ENCODE data around the gene HTR4.
"Not testable (repeated sequence)": the region's sequence is repeated elsewhere in the genome, so short reads cannot be mapped to it uniquely, and the experiment has no call there.

HTR4 gene

DNA sequence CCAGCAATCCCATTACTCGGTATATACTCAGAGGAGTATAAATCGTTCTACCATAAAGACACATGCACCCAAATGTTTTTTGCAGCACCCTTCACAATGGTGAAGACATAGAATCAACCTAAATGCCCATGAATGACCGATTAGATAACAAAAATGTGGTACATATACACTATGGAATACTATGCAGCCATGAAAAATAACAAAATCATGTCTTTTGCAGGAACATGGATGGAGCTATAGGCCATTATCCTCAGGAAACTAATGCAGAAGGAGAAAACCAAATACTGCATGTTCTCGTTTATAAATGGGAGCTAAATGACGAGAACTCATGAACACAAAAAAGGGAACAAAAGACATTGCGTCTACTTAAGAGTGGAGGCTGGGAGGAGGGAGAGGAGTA, 114.5 kb downstream of the HTR4 start:
- Histone ChIP-seq H3K4ac (ENCODE audit: low read depth, low read length) (no peak overlapping the region), H3K4me2 (ENCODE audit: low read length) (no peak overlapping the region), H3K4me3 (ENCODE audit: low read length) (no peak overlapping the region), H3K23ac (ENCODE audit: low read length) (no peak overlapping the region), H3K27me3 (ENCODE audit: insufficient read depth, low read length, poor library complexity) (no peaks in the 10 kb centered on the region), H3K9ac (ENCODE audit: low read length) (no peak overlapping the region), H4K5ac (ENCODE audit: low read length) (no peak overlapping the region), H3K79me2 (ENCODE audit: control insufficient read depth, insufficient read depth, low read length) (no peaks in the 10 kb centered on the region), H4K8ac (ENCODE audit: low read depth, low read length) (no peak overlapping the region), H3K36me3 (ENCODE audit: control insufficient read depth, insufficient read depth, low read length) (no peaks in the 10 kb centered on the region), H2BK5ac (ENCODE audit: low read length) (no peak overlapping the region), H3K79me1 (ENCODE audit: low read length) (no peaks in the 10 kb centered on the region), H3K18ac (ENCODE audit: low read length) (no peak overlapping the region), H3K4me1 (ENCODE audit: control insufficient read depth, low read depth, low read length) (no peaks in the 10 kb centered on the region), H3K27ac (ENCODE audit: low read depth, low read length) (no peak overlapping the region), H2AK5ac (ENCODE audit: low read length) (no peak overlapping the region), H2BK15ac (replicated peaks; ENCODE audit: low read depth) (no peak overlapping the region), H2BK120ac (ENCODE audit: low read depth, low read length) (no peak overlapping the region), H3K56ac (ENCODE audit: low read length) (no peak overlapping the region)
- no CpG with 5 or more reads among the region's 6 CpGs for WGBS (ENCODE audit: extremely low coverage, insufficient coverage, low lambda C conversion rate)
- DNase-seq = no peak

GRCh38 chr5:148535190-148535589, 119.1 kb downstream of the HTR4 start:
- WGBS (ENCODE audit: extremely low coverage, insufficient coverage, low lambda C conversion rate) = no CpG with 5 or more reads among the region's 1 CpG
- H3K18ac ChIP-seq (ENCODE audit: low read length) = no peak overlapping the region
- H2BK15ac ChIP-seq (replicated peaks; ENCODE audit: low read depth) = no peak overlapping the region
- H2BK5ac ChIP-seq (ENCODE audit: low read length) = no peak overlapping the region
- H3K56ac ChIP-seq (ENCODE audit: low read length) = no peak overlapping the region
- no peak overlapping the region for H3K4me2 ChIP-seq (ENCODE audit: low read length)
- DNase-seq = no peak
- H3K23ac ChIP-seq (ENCODE audit: low read length) = no peak overlapping the region
- H4K5ac ChIP-seq (ENCODE audit: low read length) = no peak overlapping the region
- no peaks in the 10 kb centered on the region for H3K79me1 ChIP-seq (ENCODE audit: low read length)
- H3K36me3 ChIP-seq (ENCODE audit: control insufficient read depth, insufficient read depth, low read length) = no peaks in the 10 kb centered on the region
- H3K9ac ChIP-seq (ENCODE audit: low read length) = no peak overlapping the region
- H2AK5ac ChIP-seq (ENCODE audit: low read length) = no peak overlapping the region
- H3K4me3 ChIP-seq (ENCODE audit: low read length) = no peak overlapping the region
- no peaks in the 10 kb centered on the region for H3K4me1 ChIP-seq (ENCODE audit: control insufficient read depth, low read depth, low read length)
- H3K4ac ChIP-seq (ENCODE audit: low read depth, low read length) = no peak overlapping the region
- H3K27ac ChIP-seq (ENCODE audit: low read depth, low read length) = no peak overlapping the region
- H3K79me2 ChIP-seq (ENCODE audit: control insufficient read depth, insufficient read depth, low read length) = no peaks in the 10 kb centered on the region
- no peak overlapping the region for H2BK120ac ChIP-seq (ENCODE audit: low read depth, low read length)
- H3K27me3 ChIP-seq (ENCODE audit: insufficient read depth, low read length, poor library complexity) = no peaks in the 10 kb centered on the region
- H4K8ac ChIP-seq (ENCODE audit: low read depth, low read length) = no peak overlapping the region

- H3K9ac ChIP-seq (ENCODE audit: low read length) = no peak overlapping the region
- no peak overlapping the region for H3K18ac ChIP-seq (ENCODE audit: low read length)
- H3K79me2 ChIP-seq (ENCODE audit: control insufficient read depth, insufficient read depth, low read length) = no peaks in the 10 kb centered on the region
- DNase-seq = no peak
- H3K4me3 ChIP-seq (ENCODE audit: low read length) = no peak overlapping the region
- no peaks in the 10 kb centered on the region for H3K79me1 ChIP-seq (ENCODE audit: low read length)
- no peak overlapping the region for H3K27ac ChIP-seq (ENCODE audit: low read depth, low read length)
- no peak overlapping the region for H4K8ac ChIP-seq (ENCODE audit: low read depth, low read length)
- H2BK120ac ChIP-seq (ENCODE audit: low read depth, low read length) = no peak overlapping the region
- H3K23ac ChIP-seq (ENCODE audit: low read length) = no peak overlapping the region
- no CpG with 5 or more reads among the region's 5 CpGs for WGBS (ENCODE audit: extremely low coverage, insufficient coverage, low lambda C conversion rate)
- H3K4me1 ChIP-seq (ENCODE audit: control insufficient read depth, low read depth, low read length) = no peaks in the 10 kb centered on the region
- H3K56ac ChIP-seq (ENCODE audit: low read length) = no peak overlapping the region
- no peak overlapping the region for H2BK5ac ChIP-seq (ENCODE audit: low read length)
- no peak overlapping the region for H2AK5ac ChIP-seq (ENCODE audit: low read length)
- H3K27me3 ChIP-seq (ENCODE audit: insufficient read depth, low read length, poor library complexity) = no peaks in the 10 kb centered on the region
- no peak overlapping the region for H3K4ac ChIP-seq (ENCODE audit: low read depth, low read length)
- H2BK15ac ChIP-seq (replicated peaks; ENCODE audit: low read depth) = no peak overlapping the region
- H3K36me3 ChIP-seq (ENCODE audit: control insufficient read depth, insufficient read depth, low read length) = no peaks in the 10 kb centered on the region
- no peak overlapping the region for H4K5ac ChIP-seq (ENCODE audit: low read length)
- no peak overlapping the region for H3K4me2 ChIP-seq (ENCODE audit: low read length)
These were observed 121.2 kb downstream of the HTR4 start for GRCh38 chr5:148532969-148533670.

- H4K5ac ChIP-seq (ENCODE audit: low read length); H3K9ac ChIP-seq (ENCODE audit: low read length); H3K4me1 ChIP-seq (ENCODE audit: control insufficient read depth, low read depth, low read length); H3K23ac ChIP-seq (ENCODE audit: low read length); H3K36me3 ChIP-seq (ENCODE audit: control insufficient read depth, insufficient read depth, low read length); H3K4me2 ChIP-seq (ENCODE audit: low read length); DNase-seq; H3K79me2 ChIP-seq (ENCODE audit: control insufficient read depth, insufficient read depth, low read length); H4K8ac ChIP-seq (ENCODE audit: low read depth, low read length); H3K79me1 ChIP-seq (ENCODE audit: low read length); H2BK15ac ChIP-seq (replicated peaks; ENCODE audit: low read depth); H2BK5ac ChIP-seq (ENCODE audit: low read length); H3K18ac ChIP-seq (ENCODE audit: low read length); H3K4me3 ChIP-seq (ENCODE audit: low read length); H3K56ac ChIP-seq (ENCODE audit: low read length); H3K4ac ChIP-seq (ENCODE audit: low read depth, low read length); H2AK5ac ChIP-seq (ENCODE audit: low read length); H2BK120ac ChIP-seq (ENCODE audit: low read depth, low read length); H3K27me3 ChIP-seq (ENCODE audit: insufficient read depth, low read length, poor library complexity); H3K27ac ChIP-seq (ENCODE audit: low read depth, low read length): not testable (repeated sequence)
- WGBS (ENCODE audit: extremely low coverage, insufficient coverage, low lambda C conversion rate) = no CpG with 5 or more reads among the region's 2 CpGs
These were observed 124.9 kb downstream of the HTR4 start for GRCh38 chr5:148529450-148529849.

DNA sequence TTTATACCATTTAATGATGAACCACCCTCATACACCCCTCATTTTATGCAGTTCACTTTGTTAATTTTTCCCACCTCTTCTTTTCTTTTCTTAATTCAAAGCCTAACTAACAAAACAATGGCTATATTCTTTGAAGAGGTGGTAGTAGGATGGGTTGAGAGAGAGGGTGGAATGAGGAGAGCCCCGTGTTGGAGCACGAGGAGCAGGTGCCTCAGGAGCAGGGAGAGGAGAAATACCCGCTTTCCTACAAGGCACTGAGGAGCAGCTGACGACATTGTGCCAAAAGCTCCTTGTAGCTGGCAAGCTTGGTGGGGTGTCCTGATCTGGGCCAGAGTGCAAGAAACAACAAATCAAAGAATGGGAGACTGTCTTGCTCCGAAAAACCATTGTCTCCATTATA, 129.6 kb downstream of the HTR4 start:
- Histone ChIP-seq H3K4ac (ENCODE audit: low read depth, low read length) (no peak overlapping the region), H2BK120ac (ENCODE audit: low read depth, low read length) (no peak overlapping the region), H3K18ac (ENCODE audit: low read length) (no peak overlapping the region), H3K56ac (ENCODE audit: low read length) (no peak overlapping the region), H3K4me3 (ENCODE audit: low read length) (no peak overlapping the region), H3K9ac (ENCODE audit: low read length) (no peak overlapping the region), H3K4me1 (ENCODE audit: control insufficient read depth, low read depth, low read length) (no peaks in the 10 kb centered on the region), H3K36me3 (ENCODE audit: control insufficient read depth, insufficient read depth, low read length) (no peaks in the 10 kb centered on the region), H3K4me2 (ENCODE audit: low read length) (no peak overlapping the region), H3K79me2 (ENCODE audit: control insufficient read depth, insufficient read depth, low read length) (no peaks in the 10 kb centered on the region), H2BK5ac (ENCODE audit: low read length) (no peak overlapping the region), H3K79me1 (ENCODE audit: low read length) (no peaks in the 10 kb centered on the region), H4K5ac (ENCODE audit: low read length) (no peak overlapping the region), H4K8ac (ENCODE audit: low read depth, low read length) (no peak overlapping the region), H3K27ac (ENCODE audit: low read depth, low read length) (no peak overlapping the region), H3K23ac (ENCODE audit: low read length) (no peak overlapping the region), H2AK5ac (ENCODE audit: low read length) (no peak overlapping the region), H3K27me3 (ENCODE audit: insufficient read depth, low read length, poor library complexity) (no peaks in the 10 kb centered on the region), H2BK15ac (replicated peaks; ENCODE audit: low read depth) (no peak overlapping the region)
- DNase-seq = no peak
- no CpG with 5 or more reads among the region's 5 CpGs for WGBS (ENCODE audit: extremely low coverage, insufficient coverage, low lambda C conversion rate)

- no peak overlapping the region for H3K56ac ChIP-seq (ENCODE audit: low read length)
- no peak overlapping the region for H3K4me2 ChIP-seq (ENCODE audit: low read length)
- peak; percentile 30 for DNase-seq
- no peak overlapping the region for H2BK120ac ChIP-seq (ENCODE audit: low read depth, low read length)
- H3K18ac ChIP-seq (ENCODE audit: low read length) = no peak overlapping the region
- no peak overlapping the region for H3K23ac ChIP-seq (ENCODE audit: low read length)
- no peaks in the 10 kb centered on the region for H3K79me2 ChIP-seq (ENCODE audit: control insufficient read depth, insufficient read depth, low read length)
- H4K5ac ChIP-seq (ENCODE audit: low read length) = no peak overlapping the region
- H3K4me3 ChIP-seq (ENCODE audit: low read length) = no peak overlapping the region
- no peaks in the 10 kb centered on the region for H3K79me1 ChIP-seq (ENCODE audit: low read length)
- no peak overlapping the region for H4K8ac ChIP-seq (ENCODE audit: low read depth, low read length)
- no peak overlapping the region for H3K27ac ChIP-seq (ENCODE audit: low read depth, low read length)
- no peak overlapping the region for H2AK5ac ChIP-seq (ENCODE audit: low read length)
- H2BK5ac ChIP-seq (ENCODE audit: low read length) = no peak overlapping the region
- no peak overlapping the region for H3K9ac ChIP-seq (ENCODE audit: low read length)
- WGBS (ENCODE audit: extremely low coverage, insufficient coverage, low lambda C conversion rate) = no CpG with 5 or more reads among the region's 5 CpGs
- H2BK15ac ChIP-seq (replicated peaks; ENCODE audit: low read depth) = no peak overlapping the region
- H3K4ac ChIP-seq (ENCODE audit: low read depth, low read length) = no peak overlapping the region
- H3K27me3 ChIP-seq (ENCODE audit: insufficient read depth, low read length, poor library complexity) = no peaks in the 10 kb centered on the region
- no peaks in the 10 kb centered on the region for H3K4me1 ChIP-seq (ENCODE audit: control insufficient read depth, low read depth, low read length)
- no peaks in the 10 kb centered on the region for H3K36me3 ChIP-seq (ENCODE audit: control insufficient read depth, insufficient read depth, low read length)
These were observed 131.2 kb downstream of the HTR4 start for GRCh38 chr5:148523139-148523538.
